ENCODE measurements around the gene PPP2R2D. TPM values are rescaled to one million over a fixed set of nuclear protein-coding genes. Genes with fewer than 3 reads are reported as not detected.
"Not testable (repeated sequence)": the region's sequence is repeated elsewhere in the genome, so short reads cannot be mapped to it uniquely, and the experiment has no call there.

PPP2R2D gene
- polyA plus RNA-seq, 1 donor, result 36.4 TPM

DNA sequence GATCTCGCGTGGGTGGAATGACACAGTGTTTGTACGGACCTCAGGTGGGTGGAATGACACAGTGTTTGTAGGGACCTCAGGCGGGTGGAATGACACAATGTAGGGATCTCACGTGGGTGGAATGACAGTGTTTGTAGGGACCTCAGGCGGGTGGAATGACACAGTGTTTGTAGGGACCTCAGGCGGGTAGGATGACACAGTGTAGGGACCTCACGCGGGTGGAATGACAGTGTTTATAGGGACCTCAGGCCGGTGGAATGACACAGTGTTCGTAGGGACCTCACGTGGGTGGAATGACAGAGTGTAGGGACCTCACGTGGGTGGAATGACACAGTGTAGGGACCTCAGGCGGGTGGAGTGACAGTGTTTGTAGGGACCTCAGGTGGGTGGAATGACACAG is 18.7 kb downstream of the PPP2R2D start:
- H3K9me3 ChIP-seq (ENCODE audit: control insufficient read depth, low read depth, low read length); H3K4me1 ChIP-seq (ENCODE audit: control insufficient read depth, insufficient read depth, low read length); H3K36me3 ChIP-seq (ENCODE audit: control insufficient read depth, insufficient read depth, low read length); H3K27ac ChIP-seq (ENCODE audit: low read length); DNase-seq; H3K4me3 ChIP-seq (ENCODE audit: low read length); H3K27me3 ChIP-seq (ENCODE audit: control insufficient read depth, insufficient read depth, low read length): not testable (repeated sequence)
- 100% methylated on average over 2 of the region's 14 CpGs for WGBS (ENCODE audit: insufficient coverage, low lambda C conversion rate)

GRCh38 chr10:131920151-131920550 is 19.3 kb downstream of the PPP2R2D start:
- Histone ChIP-seq H3K27ac (ENCODE audit: low read length) (no peak overlapping the region), H3K4me1 (ENCODE audit: control insufficient read depth, insufficient read depth, low read length) (no peaks in the 10 kb centered on the region), H3K9me3 (ENCODE audit: control insufficient read depth, low read depth, low read length) (no peaks in the 10 kb centered on the region), H3K36me3 (ENCODE audit: control insufficient read depth, insufficient read depth, low read length) (no peaks in the 10 kb centered on the region), H3K4me3 (ENCODE audit: low read length) (no peak overlapping the region), H3K27me3 (ENCODE audit: control insufficient read depth, insufficient read depth, low read length) (no peaks in the 10 kb centered on the region)
- WGBS (ENCODE audit: insufficient coverage, low lambda C conversion rate), result no CpG with 5 or more reads among the region's 11 CpGs
- DNase-seq, result no peak

- no CpG with 5 or more reads among the region's 5 CpGs for WGBS (ENCODE audit: insufficient coverage, low lambda C conversion rate)
These were observed 19.9 kb downstream of the PPP2R2D start for GRCh38 chr10:131920693-131921092.

GRCh38 chr10:131921184-131921583 is 20.4 kb downstream of the PPP2R2D start:
- no peak overlapping the region for H3K4me3 ChIP-seq (ENCODE audit: low read length)
- no CpG with 5 or more reads among the region's 8 CpGs for WGBS (ENCODE audit: insufficient coverage, low lambda C conversion rate)
- DNase-seq, result no peak
- no peaks in the 10 kb centered on the region for H3K36me3 ChIP-seq (ENCODE audit: control insufficient read depth, insufficient read depth, low read length)
- H3K9me3 ChIP-seq (ENCODE audit: control insufficient read depth, low read depth, low read length), result no peaks in the 10 kb centered on the region
- no peaks in the 10 kb centered on the region for H3K4me1 ChIP-seq (ENCODE audit: control insufficient read depth, insufficient read depth, low read length)
- no peaks in the 10 kb centered on the region for H3K27me3 ChIP-seq (ENCODE audit: control insufficient read depth, insufficient read depth, low read length)
- no peak overlapping the region for H3K27ac ChIP-seq (ENCODE audit: low read length)

More at GRCh38 chr10:131920693-131921092, 19.9 kb downstream of the PPP2R2D start:
- DNase-seq, result no peak
- Histone ChIP-seq H3K36me3 (ENCODE audit: control insufficient read depth, insufficient read depth, low read length) (no peaks in the 10 kb centered on the region), H3K27me3 (ENCODE audit: control insufficient read depth, insufficient read depth, low read length) (no peaks in the 10 kb centered on the region), H3K9me3 (ENCODE audit: control insufficient read depth, low read depth, low read length) (no peaks in the 10 kb centered on the region), H3K4me3 (ENCODE audit: low read length) (no peak overlapping the region), H3K27ac (ENCODE audit: low read length) (no peak overlapping the region), H3K4me1 (ENCODE audit: control insufficient read depth, insufficient read depth, low read length) (no peaks in the 10 kb centered on the region)

- WGBS (ENCODE audit: insufficient coverage, low lambda C conversion rate), result 100% methylated on average over 3 of the region's 11 CpGs
- H3K4me3 ChIP-seq (ENCODE audit: low read length), result no peak overlapping the region
- H3K9me3 ChIP-seq (ENCODE audit: control insufficient read depth, low read depth, low read length), result no peaks in the 10 kb centered on the region
- no peak for DNase-seq
- no peak overlapping the region for H3K27ac ChIP-seq (ENCODE audit: low read length)
- H3K27me3 ChIP-seq (ENCODE audit: control insufficient read depth, insufficient read depth, low read length), result no peaks in the 10 kb centered on the region
- no peaks in the 10 kb centered on the region for H3K4me1 ChIP-seq (ENCODE audit: control insufficient read depth, insufficient read depth, low read length)
- peaks cover 7% of the 10 kb centered on the region for H3K36me3 ChIP-seq (ENCODE audit: control insufficient read depth, insufficient read depth, low read length)
These were observed 22.4 kb downstream of the PPP2R2D start for GRCh38 chr10:131923038-131923756.

GRCh38 chr10:131925011-131925649 is 24.3 kb downstream of the PPP2R2D start:
- Histone ChIP-seq H3K4me1 (ENCODE audit: control insufficient read depth, insufficient read depth, low read length) (no peaks in the 10 kb centered on the region), H3K36me3 (ENCODE audit: control insufficient read depth, insufficient read depth, low read length) (peaks cover 14% of the 10 kb centered on the region), H3K9me3 (ENCODE audit: control insufficient read depth, low read depth, low read length) (no peaks in the 10 kb centered on the region), H3K27me3 (ENCODE audit: control insufficient read depth, insufficient read depth, low read length) (no peaks in the 10 kb centered on the region), H3K27ac (ENCODE audit: low read length) (no peak overlapping the region), H3K4me3 (ENCODE audit: low read length) (no peak overlapping the region)
- no peak for DNase-seq

GRCh38 chr10:131925716-131926115 is 24.9 kb downstream of the PPP2R2D start:
- no peak for DNase-seq
- no peaks in the 10 kb centered on the region for H3K27me3 ChIP-seq (ENCODE audit: control insufficient read depth, insufficient read depth, low read length)
- no peaks in the 10 kb centered on the region for H3K9me3 ChIP-seq (ENCODE audit: control insufficient read depth, low read depth, low read length)
- H3K4me3 ChIP-seq (ENCODE audit: low read length), result no peak overlapping the region
- H3K4me1 ChIP-seq (ENCODE audit: control insufficient read depth, insufficient read depth, low read length), result no peaks in the 10 kb centered on the region
- WGBS (ENCODE audit: insufficient coverage, low lambda C conversion rate), result no CpG with 5 or more reads among the region's 9 CpGs
- H3K36me3 ChIP-seq (ENCODE audit: control insufficient read depth, insufficient read depth, low read length), result peaks cover 14% of the 10 kb centered on the region
- H3K27ac ChIP-seq (ENCODE audit: low read length), result no peak overlapping the region

- H3K4me3 ChIP-seq (ENCODE audit: low read length), result no peak overlapping the region
- H3K36me3 ChIP-seq (ENCODE audit: control insufficient read depth, insufficient read depth, low read length), result peaks cover 14% of the 10 kb centered on the region
- WGBS (ENCODE audit: insufficient coverage, low lambda C conversion rate), result no CpG with 5 or more reads among the region's 10 CpGs
- no peaks in the 10 kb centered on the region for H3K27me3 ChIP-seq (ENCODE audit: control insufficient read depth, insufficient read depth, low read length)
- H3K4me1 ChIP-seq (ENCODE audit: control insufficient read depth, insufficient read depth, low read length), result no peaks in the 10 kb centered on the region
- DNase-seq, result no peak
- H3K27ac ChIP-seq (ENCODE audit: low read length), result no peak overlapping the region
- no peaks in the 10 kb centered on the region for H3K9me3 ChIP-seq (ENCODE audit: control insufficient read depth, low read depth, low read length)
These were observed 25.4 kb downstream of the PPP2R2D start for GRCh38 chr10:131926253-131926652.

GRCh38 chr10:131926743-131927595 is 26.2 kb downstream of the PPP2R2D start:
- Histone ChIP-seq H3K36me3 (ENCODE audit: control insufficient read depth, insufficient read depth, low read length) (peaks cover 14% of the 10 kb centered on the region), H3K4me3 (ENCODE audit: low read length) (no peak overlapping the region)

GRCh38 chr10:131928248-131929095 is 27.7 kb downstream of the PPP2R2D start:
- WGBS (ENCODE audit: insufficient coverage, low lambda C conversion rate), result 83% methylated on average over 6 of the region's 18 CpGs
- no peaks in the 10 kb centered on the region for H3K4me1 ChIP-seq (ENCODE audit: control insufficient read depth, insufficient read depth, low read length)
- no peak overlapping the region for H3K27ac ChIP-seq (ENCODE audit: low read length)
- H3K27me3 ChIP-seq (ENCODE audit: control insufficient read depth, insufficient read depth, low read length), result no peaks in the 10 kb centered on the region
- H3K9me3 ChIP-seq (ENCODE audit: control insufficient read depth, low read depth, low read length), result no peaks in the 10 kb centered on the region
- no peak overlapping the region for H3K4me3 ChIP-seq (ENCODE audit: low read length)
- no peak for DNase-seq
- H3K36me3 ChIP-seq (ENCODE audit: control insufficient read depth, insufficient read depth, low read length), result peaks cover 14% of the 10 kb centered on the region

More at GRCh38 chr10:131926743-131927595, 26.2 kb downstream of the PPP2R2D start:
- no peak for DNase-seq
- H3K27me3 ChIP-seq (ENCODE audit: control insufficient read depth, insufficient read depth, low read length), result no peaks in the 10 kb centered on the region
- no CpG with 5 or more reads among the region's 28 CpGs for WGBS (ENCODE audit: insufficient coverage, low lambda C conversion rate)
- H3K4me1 ChIP-seq (ENCODE audit: control insufficient read depth, insufficient read depth, low read length), result no peaks in the 10 kb centered on the region
- H3K27ac ChIP-seq (ENCODE audit: low read length), result no peak overlapping the region
- no peaks in the 10 kb centered on the region for H3K9me3 ChIP-seq (ENCODE audit: control insufficient read depth, low read depth, low read length)
